NT2/D1 (cell line): ENCODE data around the gene CEP112.

Experiments
- YY1 ChIP-seq: IDR thresholded peaks from 2 replicates; pipeline ENCODE4 v1.6.1; 2011; ENCODE audit not compliant: insufficient read length, insufficient read depth
- ZNF274 ChIP-seq: IDR thresholded peaks from 2 replicates; pipeline ENCODE4 v1.6.1; 2011; ENCODE audit warnings: mild to moderate bottlenecking, low read depth, low read length

- TF ChIP-seq YY1 (no peak), ZNF274 (no peak)
Observed at GRCh38 chr17:65857718-65858117, 334.2 kb downstream of the CEP112 start.
